Upper lobe of left lung (tissue), 6 donors: ENCODE measurements around the gene INTS2. TPM values are rescaled to one million over a fixed set of nuclear protein-coding genes. Genes with fewer than 3 reads are reported as not detected.

Source experiments
- ATAC-seq, 2 donors: fragments of 200-7000 bp; cut with Tn5 transposase; one replicate each; pipeline ENCODE4 v1.9.1; 2022; ENCODE audit warnings: mild to moderate bottlenecking in 2 of 2, moderate library complexity in 2 of 2; ENCODE audit not compliant: low FRiP score in 2 of 2
- DNase-seq, 2 donors: peaks; one replicate each; pipeline ENCODE4 v3.0.0-alpha.2; 2019 to 2020
- H3K27ac ChIP-seq, 4 donors: fragments of 200-600 bp; sonication (generic); one replicate each; pipeline ENCODE4 v1.5.1; 2016 to 2019
- H3K27me3 ChIP-seq, 4 donors: fragments of 200-600 bp; sonication (generic); one replicate each; pipeline ENCODE4 v1.5.1; 2017 to 2019
- H3K36me3 ChIP-seq, 4 donors: fragments of 200-600 bp; sonication (generic); one replicate each; pipeline ENCODE4 v1.5.1; 2016 to 2019
- H3K4me1 ChIP-seq, 4 donors: fragments of 200-600 bp; sonication (generic); one replicate each; pipeline ENCODE4 v1.5.1; 2018 to 2019
- H3K4me3 ChIP-seq, 4 donors: fragments of 200-600 bp; sonication (generic); one replicate each; pipeline ENCODE4 v1.5.1; 2017 to 2019; ENCODE audit warnings: mild to moderate bottlenecking in 2 of 4, moderate library complexity in 1 of 4
- H3K9me3 ChIP-seq, 4 donors: fragments of 200-600 bp; sonication (generic); one replicate each; pipeline ENCODE4 v1.5.1; 2018 to 2019
- EP300 ChIP-seq, 4 donors: sonication (generic); formaldehyde crosslinking; IDR thresholded peaks; one replicate each; pipeline ENCODE4 v1.5.1; 2017; ENCODE audit warnings: antibody characterized with exemption in 4 of 4, control low read depth in 2 of 4
- POLR2A ChIP-seq, 4 donors: fragments of 450-650 bp; IDR thresholded peaks; one replicate each; pipeline ENCODE4 v1.5.1; 2016 to 2017; ENCODE audit warnings: antibody characterized with exemption in 4 of 4, mild to moderate bottlenecking in 2 of 4
- POLR2AphosphoS5 ChIP-seq, 2 donors: sonication (generic); formaldehyde crosslinking; IDR thresholded peaks; one replicate each; pipeline ENCODE4 v1.5.1; 2017; ENCODE audit warnings: antibody characterized with exemption in 2 of 2
- WGBS, 2 donors: methylation state at CpG; one replicate each; pipeline ENCODE4 v1.1.5; 2017 to 2018; 5-methylcytosine and 5-hydroxymethylcytosine counted together
- total RNA-seq, 6 donors: library from RNA; depleted of rRNA in 4 of 6; stranded (reverse); fragments of >200 nt in 4 of 6; gene quantifications; one replicate each; pipeline versions ENCODE4 v1.1.0 to v1.2.1, GENCODE V29; 2016 to 2021
- TF ChIP-seq, protein P1 (sequence below), 6 experiments: fragments of 450-650 bp in 4 of 6; fragments of 200-600 bp in 2 of 6; sonication (generic) in 2 of 6; IDR thresholded peaks; one replicate each; pipeline ENCODE4 v1.5.1; 2016 to 2019; ENCODE audit warnings: antibody characterized with exemption in 6 of 6
- donor health status: DM: no; HTN: no; CAD: no; lungs with moderate emphysema.
- donor health status: DM: no; HTN: yes; CAD: no; lungs with severe emphysema.

Gene INTS2
- total RNA-seq, 6 donors from 2014 or later: 6.0 to 12.0 (median 9.9) TPM

DNA sequence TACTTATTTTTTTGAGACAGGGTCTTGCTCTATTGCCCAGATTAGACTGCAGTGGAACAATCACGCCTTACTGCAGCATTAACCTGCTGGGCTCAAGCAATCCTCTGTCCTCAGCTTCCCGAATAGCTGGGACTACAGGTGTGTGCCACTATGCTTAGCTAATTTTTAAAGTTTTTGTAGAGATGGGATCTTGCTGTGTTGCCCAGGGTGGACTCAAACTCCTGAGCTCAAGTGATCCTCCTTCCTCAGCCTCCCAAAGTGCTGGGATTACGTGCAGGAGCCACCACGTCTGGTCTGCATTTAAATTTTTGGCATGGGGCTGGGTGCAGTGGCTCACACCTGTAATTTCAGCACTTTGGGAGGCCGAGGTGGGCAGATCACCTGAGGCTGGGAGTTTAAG lies 41.0 kb upstream of the INTS2 start:
- Histone ChIP-seq H3K27ac (no peak overlapping the region), H3K4me1 (no peaks in the 10 kb centered on the region), H3K9me3 (no peaks in the 10 kb centered on the region), H3K4me3 (no peak overlapping the region), H3K36me3 (peaks cover 28 to 86% (median 62%) of the 10 kb centered on the region in 4 donors), H3K27me3 (no peaks in the 10 kb centered on the region)
- TF ChIP-seq POLR2A (IDR thresholded peaks at IDR 0.05): no peak
- TF ChIP-seq POLR2AphosphoS5 (IDR thresholded peaks at IDR 0.05): no peak
- ATAC-seq: no peak
- no peak for DNase-seq
- 96 to 98% methylated on average over 5 of the region's 5 CpGs for WGBS, 2 donors

DNA sequence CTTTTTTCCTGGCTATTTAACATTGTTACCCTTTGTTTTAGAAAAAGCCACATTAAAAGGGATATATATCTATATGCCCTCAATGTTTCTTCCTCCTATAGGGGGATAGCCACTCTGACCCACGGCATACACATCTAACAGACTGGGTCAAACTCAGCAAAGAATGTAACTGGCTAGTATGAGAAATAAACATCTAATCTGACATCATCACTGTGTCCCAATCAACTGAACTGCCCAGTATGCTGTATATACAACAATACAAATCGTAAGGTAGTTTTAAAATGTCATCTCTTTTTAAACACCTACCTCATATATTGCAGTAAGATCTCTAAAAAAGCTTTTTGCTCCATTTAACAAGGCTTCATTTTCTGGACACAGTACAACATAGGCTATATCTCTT lies 39.9 kb upstream of the INTS2 start:
- Histone ChIP-seq H3K27me3 (no peaks in the 10 kb centered on the region), H3K4me1 (no peaks in the 10 kb centered on the region), H3K36me3 (peaks cover 28 to 91% (median 70%) of the 10 kb centered on the region in 4 donors), H3K4me3 (no peak overlapping the region), H3K9me3 (no peaks in the 10 kb centered on the region), H3K27ac (no peak overlapping the region)
- 94 to 96% methylated on average over 2 of the region's 2 CpGs for WGBS, 2 donors
- no peak for ATAC-seq
- TF ChIP-seq POLR2AphosphoS5 (IDR thresholded peaks at IDR 0.05) (no peak), EP300 (IDR thresholded peaks at IDR 0.05) (no peak), POLR2A (IDR thresholded peaks at IDR 0.05) (no peak)
- TF ChIP-seq, protein P1, sequence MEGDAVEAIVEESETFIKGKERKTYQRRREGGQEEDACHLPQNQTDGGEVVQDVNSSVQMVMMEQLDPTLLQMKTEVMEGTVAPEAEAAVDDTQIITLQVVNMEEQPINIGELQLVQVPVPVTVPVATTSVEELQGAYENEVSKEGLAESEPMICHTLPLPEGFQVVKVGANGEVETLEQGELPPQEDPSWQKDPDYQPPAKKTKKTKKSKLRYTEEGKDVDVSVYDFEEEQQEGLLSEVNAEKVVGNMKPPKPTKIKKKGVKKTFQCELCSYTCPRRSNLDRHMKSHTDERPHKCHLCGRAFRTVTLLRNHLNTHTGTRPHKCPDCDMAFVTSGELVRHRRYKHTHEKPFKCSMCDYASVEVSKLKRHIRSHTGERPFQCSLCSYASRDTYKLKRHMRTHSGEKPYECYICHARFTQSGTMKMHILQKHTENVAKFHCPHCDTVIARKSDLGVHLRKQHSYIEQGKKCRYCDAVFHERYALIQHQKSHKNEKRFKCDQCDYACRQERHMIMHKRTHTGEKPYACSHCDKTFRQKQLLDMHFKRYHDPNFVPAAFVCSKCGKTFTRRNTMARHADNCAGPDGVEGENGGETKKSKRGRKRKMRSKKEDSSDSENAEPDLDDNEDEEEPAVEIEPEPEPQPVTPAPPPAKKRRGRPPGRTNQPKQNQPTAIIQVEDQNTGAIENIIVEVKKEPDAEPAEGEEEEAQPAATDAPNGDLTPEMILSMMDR (IDR thresholded peaks at IDR 0.05): no peak
- DNase-seq: no peak

DNA sequence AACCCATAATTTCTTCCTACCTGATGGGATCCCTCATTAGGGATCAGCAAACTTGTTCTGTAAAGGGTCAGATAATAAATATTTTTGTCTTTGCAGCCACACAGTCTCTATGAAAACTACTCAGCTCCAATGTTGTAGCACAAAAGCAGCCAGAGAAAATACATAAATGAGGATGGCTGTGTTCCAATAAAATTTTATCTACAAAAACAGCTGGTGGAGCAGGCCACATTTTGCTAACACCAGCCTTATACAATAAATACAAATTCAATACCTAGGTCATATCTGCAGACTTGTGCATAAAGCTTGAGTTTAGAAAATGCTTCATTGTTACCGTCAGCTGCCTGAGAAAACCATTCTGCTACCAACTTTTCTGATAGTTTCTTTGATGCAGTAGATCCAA lies 38.4 kb upstream of the INTS2 start:
- Histone ChIP-seq H3K27ac (no peak overlapping the region), H3K4me3 (no peak overlapping the region), H3K4me1 (no peaks in the 10 kb centered on the region), H3K27me3 (no peaks in the 10 kb centered on the region), H3K36me3 (peaks cover 19 to 91% (median 69%) of the 10 kb centered on the region in 4 donors), H3K9me3 (no peaks in the 10 kb centered on the region)
- 0% methylated on average over 1 of the region's 1 CpG for WGBS, 2 donors
- ATAC-seq (no peak), DNase-seq (no peak)
- TF ChIP-seq EP300 (IDR thresholded peaks at IDR 0.05) (no peak), POLR2AphosphoS5 (IDR thresholded peaks at IDR 0.05) (no peak)

DNA sequence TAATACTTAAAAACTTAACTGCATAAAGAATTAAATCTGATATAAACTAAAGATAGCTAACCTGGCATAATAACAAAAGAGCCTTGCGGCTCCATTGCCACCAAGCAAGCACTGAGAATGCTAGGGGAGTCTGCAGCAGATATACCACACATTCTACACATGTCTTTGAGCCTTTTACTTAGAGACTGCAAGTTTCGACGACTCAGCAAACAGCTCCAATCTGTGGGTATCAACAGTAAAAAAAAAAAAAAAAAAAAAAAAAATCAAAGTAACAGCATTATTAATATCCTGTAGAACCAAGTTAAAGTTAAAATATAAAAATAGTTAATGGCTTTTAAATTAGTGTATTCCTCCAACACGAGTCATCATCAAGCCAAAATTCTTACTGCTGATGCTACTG lies 27.8 kb upstream of the INTS2 start:
- Histone ChIP-seq H3K4me1 (no peaks in the 10 kb centered on the region), H3K4me3 (no peak overlapping the region), H3K27me3 (no peaks in the 10 kb centered on the region), H3K9me3 (no peaks in the 10 kb centered on the region), H3K27ac (no peak overlapping the region), H3K36me3 (peaks cover 37 to 95% (median 68%) of the 10 kb centered on the region in 4 donors)
- no peak for ATAC-seq
- TF ChIP-seq POLR2A (IDR thresholded peaks at IDR 0.05): no peak
- no peak for TF ChIP-seq POLR2AphosphoS5 (IDR thresholded peaks at IDR 0.05)
- TF ChIP-seq, protein P1 (IDR thresholded peaks at IDR 0.05): no peak
- TF ChIP-seq EP300 (IDR thresholded peaks at IDR 0.05): no peak
- 85 to 87% methylated on average over 4 of the region's 4 CpGs for WGBS, 2 donors
- DNase-seq: no peak

DNA sequence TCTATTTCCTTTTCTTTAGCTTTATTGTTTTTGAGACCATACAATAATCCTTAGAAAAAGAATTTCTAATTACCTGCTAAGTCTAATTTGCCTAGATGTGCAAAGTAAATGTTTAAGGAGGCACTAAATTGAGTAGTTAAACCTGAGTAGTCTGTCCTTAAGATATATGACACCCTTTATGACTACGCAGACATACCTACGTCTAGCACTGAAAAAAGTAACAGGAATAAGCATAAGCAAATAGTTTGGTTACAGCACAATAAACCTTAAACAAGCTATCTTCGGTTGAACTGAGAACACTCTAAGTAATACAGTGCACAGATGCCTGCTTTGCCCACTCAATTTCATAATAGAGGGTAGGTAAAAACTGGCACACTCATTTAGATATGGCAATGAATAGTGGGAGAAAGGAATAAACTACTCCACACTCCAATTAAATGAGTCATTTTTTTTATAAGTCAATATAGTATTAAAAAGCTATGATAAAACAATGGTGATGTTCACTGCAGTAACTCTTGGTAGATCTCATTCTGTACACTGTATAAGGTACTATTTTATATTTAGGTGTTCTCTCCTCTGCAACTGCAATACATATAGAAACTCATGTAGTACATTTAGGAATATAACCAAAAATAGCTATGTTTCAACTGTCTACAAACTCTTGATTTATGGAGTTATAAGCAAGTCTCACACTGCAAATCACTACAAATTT lies 19.7 kb upstream of the INTS2 start:
- WGBS, 2 donors: 86 to 90% methylated on average over 3 of the region's 3 CpGs
- no peaks in the 10 kb centered on the region for H3K27me3 ChIP-seq
- no peaks in the 10 kb centered on the region for H3K4me1 ChIP-seq
- no peak overlapping the region for H3K27ac ChIP-seq
- no peaks in the 10 kb centered on the region for H3K9me3 ChIP-seq
- no peak overlapping the region for H3K4me3 ChIP-seq
- DNase-seq: no peak
- H3K36me3 ChIP-seq: peaks cover 39 to 97% (median 62%) of the 10 kb centered on the region in 4 donors
- no peak for ATAC-seq
- TF ChIP-seq POLR2A (IDR thresholded peaks at IDR 0.05): no peak
- TF ChIP-seq, protein P1 (IDR thresholded peaks at IDR 0.05): no peak
- TF ChIP-seq EP300 (IDR thresholded peaks at IDR 0.05): no peak

DNA sequence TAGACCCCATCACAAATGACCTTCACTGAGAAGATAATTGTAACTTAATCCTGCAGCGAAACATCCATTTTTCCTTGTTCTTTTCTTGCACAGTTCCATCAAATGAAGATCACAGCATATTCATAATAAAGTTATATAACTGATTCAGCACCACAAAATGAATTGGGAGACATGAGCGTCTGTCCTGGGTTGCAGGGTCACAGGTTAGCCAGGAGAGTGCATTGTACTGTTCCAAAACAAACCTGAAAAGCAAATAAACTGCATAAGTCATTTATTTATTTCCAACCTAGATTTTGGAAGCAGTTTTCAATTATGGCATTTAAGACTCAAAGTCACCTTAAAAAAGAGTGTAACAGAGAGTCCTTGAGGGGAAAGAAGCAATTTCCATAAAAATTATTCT lies 18.6 kb upstream of the INTS2 start:
- Histone ChIP-seq H3K4me3 (no peak overlapping the region), H3K36me3 (peaks cover 30 to 97% (median 52%) of the 10 kb centered on the region in 4 donors), H3K4me1 (no peaks in the 10 kb centered on the region), H3K27me3 (no peaks in the 10 kb centered on the region), H3K27ac (no peak overlapping the region), H3K9me3 (no peaks in the 10 kb centered on the region)
- DNase-seq: no peak
- WGBS, 2 donors: 85 to 87% methylated on average over 2 of the region's 2 CpGs
- ATAC-seq: no peak
- TF ChIP-seq POLR2A (IDR thresholded peaks at IDR 0.05): no peak
- TF ChIP-seq, protein P1 (IDR thresholded peaks at IDR 0.05): no peak
- TF ChIP-seq POLR2AphosphoS5 (IDR thresholded peaks at IDR 0.05): no peak
- TF ChIP-seq EP300 (IDR thresholded peaks at IDR 0.05): no peak
